Measurements from ENCODE around the gene TOB1. TPM values are rescaled to one million over a fixed set of nuclear protein-coding genes. Genes with fewer than 3 reads are reported as not detected.

The TOB1 gene
- total and polyA plus RNA-seq, 12 donors = 15.6 to 134 (median 97.8) TPM

DNA sequence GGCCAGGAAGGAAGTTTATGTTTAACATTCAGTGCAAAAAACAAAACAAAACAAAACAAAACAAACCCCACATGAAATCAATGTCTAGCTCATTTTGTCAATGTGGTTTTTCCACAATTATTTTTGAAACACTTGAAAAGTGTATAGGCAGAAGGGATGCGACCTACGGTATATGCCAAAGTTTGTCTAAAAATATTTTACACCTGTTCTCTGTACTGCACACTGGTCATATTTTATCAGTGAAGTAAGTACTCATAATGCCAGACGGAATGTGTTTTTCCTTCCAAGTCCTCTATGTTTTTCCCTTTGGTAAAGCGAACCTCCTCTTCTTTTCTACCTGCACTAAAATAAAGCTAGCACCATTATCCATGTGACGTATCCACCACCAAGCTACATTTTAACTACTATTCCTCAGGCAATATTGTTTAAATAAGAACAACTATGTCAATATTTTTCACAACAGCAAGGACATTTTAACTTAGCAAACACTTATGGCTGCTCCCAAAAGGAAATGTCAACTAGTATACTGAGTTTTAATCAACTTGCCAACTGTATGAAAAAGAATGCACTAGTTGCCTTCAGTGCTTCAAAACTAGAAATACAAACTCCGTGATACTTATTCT, 10.3 kb downstream of the TOB1 start:
- peak overlapping the region in 6 of 10 donors; percentile 17 to 59 (median 34) for H3K27ac ChIP-seq

DNA sequence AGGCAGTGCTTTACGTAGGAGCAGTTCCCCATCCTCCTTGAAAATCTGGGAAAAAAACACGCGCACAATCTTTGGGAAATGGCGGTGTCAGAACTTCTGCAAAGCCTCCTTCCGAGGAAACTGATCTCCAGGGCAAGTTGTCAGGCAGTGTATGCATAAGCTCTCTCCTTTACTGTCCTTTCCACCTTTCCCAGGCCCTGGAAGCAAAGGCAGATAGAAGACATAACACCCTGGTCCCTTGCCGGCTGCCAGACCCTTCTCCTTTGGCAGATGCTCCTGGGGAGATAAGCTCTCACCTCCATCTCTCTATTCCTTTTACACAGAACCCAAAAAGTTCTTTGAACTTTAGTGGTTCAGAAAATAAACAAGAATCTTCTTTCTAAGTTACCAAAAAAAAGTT, 12.4 kb downstream of the TOB1 start:
- WGBS, 2 donors = 88 to 91% methylated on average over 6 of the region's 6 CpGs
- peaks cover 0 to 42% (median 18%) of the 10 kb centered on the region in 9 donors for H3K4me1 ChIP-seq
- H3K36me3 ChIP-seq = no peaks in the 10 kb centered on the region
- no peaks in the 10 kb centered on the region for H3K27me3 ChIP-seq
- ATAC-seq (no peak), DNase-seq (no peak)
- no peak overlapping the region for H3K4me3 ChIP-seq
- TF ChIP-seq, protein P1, sequence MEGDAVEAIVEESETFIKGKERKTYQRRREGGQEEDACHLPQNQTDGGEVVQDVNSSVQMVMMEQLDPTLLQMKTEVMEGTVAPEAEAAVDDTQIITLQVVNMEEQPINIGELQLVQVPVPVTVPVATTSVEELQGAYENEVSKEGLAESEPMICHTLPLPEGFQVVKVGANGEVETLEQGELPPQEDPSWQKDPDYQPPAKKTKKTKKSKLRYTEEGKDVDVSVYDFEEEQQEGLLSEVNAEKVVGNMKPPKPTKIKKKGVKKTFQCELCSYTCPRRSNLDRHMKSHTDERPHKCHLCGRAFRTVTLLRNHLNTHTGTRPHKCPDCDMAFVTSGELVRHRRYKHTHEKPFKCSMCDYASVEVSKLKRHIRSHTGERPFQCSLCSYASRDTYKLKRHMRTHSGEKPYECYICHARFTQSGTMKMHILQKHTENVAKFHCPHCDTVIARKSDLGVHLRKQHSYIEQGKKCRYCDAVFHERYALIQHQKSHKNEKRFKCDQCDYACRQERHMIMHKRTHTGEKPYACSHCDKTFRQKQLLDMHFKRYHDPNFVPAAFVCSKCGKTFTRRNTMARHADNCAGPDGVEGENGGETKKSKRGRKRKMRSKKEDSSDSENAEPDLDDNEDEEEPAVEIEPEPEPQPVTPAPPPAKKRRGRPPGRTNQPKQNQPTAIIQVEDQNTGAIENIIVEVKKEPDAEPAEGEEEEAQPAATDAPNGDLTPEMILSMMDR (IDR thresholded peaks at IDR 0.05) = no peak
- intact Hi-C loops (cut with DNase I) = loop anchor here in 7 of 10 donors (1.0 to 10.0 kb wide), 7 partner anchors 93 to 291 kb away; no protein-coding TSS in a partner anchor
- peak overlapping the region in 5 of 10 donors; percentile 78 to 92 (median 90) for H3K27ac ChIP-seq
- H3K9me3 ChIP-seq = peaks cover 0 to 3% (median 0%) of the 10 kb centered on the region in 11 donors

More for the DNA sequence above, 10.3 kb downstream of the TOB1 start:
- TF ChIP-seq, protein P1 (IDR thresholded peaks at IDR 0.05) = no peak
- H3K9me3 ChIP-seq = no peaks in the 10 kb centered on the region
- H3K27me3 ChIP-seq = no peaks in the 10 kb centered on the region
- ATAC-seq (no peak), DNase-seq (no peak)
- peaks cover 0 to 47% (median 18%) of the 10 kb centered on the region in 9 donors for H3K4me1 ChIP-seq
- peaks cover 0 to 3% (median 0%) of the 10 kb centered on the region in 9 donors for H3K36me3 ChIP-seq
- intact Hi-C loops (cut with DNase I) = loop anchor here in 1 of 10 donors (10.0 kb wide), 1 partner anchor 289 kb away; no protein-coding TSS in a partner anchor
- no peak overlapping the region for H3K4me3 ChIP-seq
- WGBS, 2 donors = 59 to 64% methylated on average over 6 of the region's 6 CpGs

DNA sequence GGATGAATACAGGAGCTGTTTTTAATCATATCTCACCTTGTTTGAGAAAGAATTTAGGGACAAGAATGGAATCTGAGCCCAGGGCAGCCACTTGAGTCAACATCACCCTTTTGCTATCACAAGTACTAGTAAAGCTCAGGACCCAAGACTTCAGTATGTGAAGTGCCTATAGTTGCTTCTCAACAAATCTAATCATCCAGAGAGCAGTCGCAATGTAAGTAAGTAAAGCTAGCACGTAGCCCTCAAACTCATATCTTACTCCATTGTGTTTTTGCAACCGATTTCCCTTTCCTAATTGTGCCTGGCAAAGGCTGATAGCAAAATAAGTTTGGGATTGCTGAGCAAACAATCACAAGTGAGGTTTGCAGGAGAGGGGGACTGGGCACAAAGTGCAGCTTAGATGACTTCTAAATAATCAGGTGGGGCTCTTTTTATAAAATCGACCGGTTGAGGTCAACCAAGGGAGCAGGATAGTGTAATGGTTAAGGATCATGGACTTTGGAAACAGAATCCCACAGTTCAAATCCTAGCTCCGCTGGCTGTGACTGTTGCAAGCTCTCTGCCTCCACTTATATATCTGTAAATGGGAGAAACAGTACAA, 13.0 kb downstream of the TOB1 start:
- Histone ChIP-seq H3K4me3 (peak overlapping the region in 1 of 10 donors; percentile 47), H3K4me1 (peaks cover 0 to 46% (median 18%) of the 10 kb centered on the region in 9 donors)

DNA sequence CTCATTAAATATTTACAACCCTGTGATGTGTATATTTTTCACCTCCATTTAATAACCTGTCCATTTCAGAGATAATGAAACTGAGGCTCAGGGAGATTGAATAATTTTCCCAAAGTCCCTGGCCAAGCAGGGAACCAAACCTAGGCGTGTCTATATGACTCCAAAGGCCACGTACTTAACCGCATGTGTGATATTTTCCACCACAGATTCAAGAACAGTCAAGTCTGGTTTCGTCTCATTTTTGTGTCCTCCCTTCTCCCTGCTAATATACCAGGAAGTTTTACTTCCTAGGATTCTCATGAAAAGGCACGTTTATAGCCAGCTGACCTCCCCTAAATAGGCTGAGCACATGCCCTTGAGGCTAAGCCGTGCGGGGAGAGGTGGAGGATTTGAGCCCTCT, 15.5 kb downstream of the TOB1 start:
- Histone ChIP-seq H3K9me3 (peaks cover 0 to 11% (median 0%) of the 10 kb centered on the region in 11 donors), H3K4me3 (no peak overlapping the region), H3K4me1 (peaks cover 0 to 58% (median 21%) of the 10 kb centered on the region in 9 donors), H3K27ac (peak overlapping the region in 8 of 10 donors; percentile 7 to 92 (median 82)), H3K27me3 (no peaks in the 10 kb centered on the region), H3K36me3 (no peaks in the 10 kb centered on the region)
- WGBS, 2 donors = 81 to 83% methylated on average over 7 of the region's 7 CpGs
- DNase-seq (no peak), ATAC-seq (no peak)
- TF ChIP-seq, protein P1 (IDR thresholded peaks at IDR 0.05) = no peak
- intact Hi-C loops (cut with DNase I) = loop anchor here in 4 of 10 donors (5.0 to 10.0 kb wide), 3 partner anchors 102 to 294 kb away; no protein-coding TSS in a partner anchor

More for the DNA sequence above, 13.0 kb downstream of the TOB1 start:
- no peaks in the 10 kb centered on the region for H3K36me3 ChIP-seq
- ATAC-seq = peak in 1 of 8 donors; percentile 2
- TF ChIP-seq, protein P1 (IDR thresholded peaks at IDR 0.05) = no peak
- DNase-seq = no peak
- H3K27me3 ChIP-seq = no peaks in the 10 kb centered on the region
- H3K27ac ChIP-seq = peak overlapping the region in 8 of 10 donors; percentile 39 to 92 (median 82)
- 47 to 54% methylated on average over 6 of the region's 6 CpGs for WGBS, 2 donors
- intact Hi-C loops (cut with DNase I) = loop anchor here in 7 of 10 donors (1.0 to 10.0 kb wide), 7 partner anchors 94 to 292 kb away; no protein-coding TSS in a partner anchor
- peaks cover 0 to 10% (median 0%) of the 10 kb centered on the region in 11 donors for H3K9me3 ChIP-seq

All from heart right ventricle (tissue), 16 donors.